GM19395 (cell line): ENCODE measurements around the gene PFKFB2.

Source experiments
- ATAC-seq: cut with Tn5 transposase; IDR thresholded peaks from one replicate; pipeline ENCODE4 v1.9.1; 2021; ENCODE audit warnings: mild to moderate bottlenecking, moderate library complexity; ENCODE audit not compliant: unreplicated experiment

Gene PFKFB2

DNA sequence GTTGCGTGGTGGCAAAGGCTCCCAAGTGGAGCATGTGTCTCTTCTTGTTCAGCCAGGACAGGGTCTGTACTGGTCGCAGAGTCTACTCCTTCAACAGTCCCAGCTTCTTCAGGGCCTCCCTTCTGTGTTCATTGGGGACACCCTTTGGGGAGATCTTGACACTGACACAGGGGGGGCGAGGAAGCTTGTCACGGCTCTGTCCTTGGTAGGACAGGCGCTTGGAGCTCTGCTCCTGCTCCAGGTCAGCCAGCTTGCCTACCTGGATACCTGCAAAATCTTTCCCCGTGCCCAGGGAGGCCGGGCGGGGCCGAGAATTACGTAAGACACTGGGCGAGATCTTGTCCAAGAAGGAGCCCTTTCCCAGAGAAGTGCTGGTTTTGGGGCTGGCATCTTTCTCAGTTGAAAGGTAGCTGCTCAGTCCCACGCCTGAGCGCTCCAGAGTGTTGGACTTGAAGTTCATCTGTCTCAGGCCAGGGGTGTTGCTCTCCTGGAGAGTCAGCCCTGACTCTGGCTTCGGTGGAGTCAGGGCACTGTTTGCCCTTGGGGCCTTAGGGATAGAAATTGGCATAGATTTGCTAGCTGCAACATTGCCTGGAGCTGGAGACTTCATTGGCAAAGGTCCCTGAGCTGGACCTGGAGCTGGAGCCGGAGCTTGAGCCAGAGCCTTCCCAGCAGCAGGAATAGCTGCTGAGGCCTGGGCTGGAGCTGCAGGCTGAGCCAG, 31.0 kb upstream of the PFKFB2 start:
- no peak for ATAC-seq

DNA sequence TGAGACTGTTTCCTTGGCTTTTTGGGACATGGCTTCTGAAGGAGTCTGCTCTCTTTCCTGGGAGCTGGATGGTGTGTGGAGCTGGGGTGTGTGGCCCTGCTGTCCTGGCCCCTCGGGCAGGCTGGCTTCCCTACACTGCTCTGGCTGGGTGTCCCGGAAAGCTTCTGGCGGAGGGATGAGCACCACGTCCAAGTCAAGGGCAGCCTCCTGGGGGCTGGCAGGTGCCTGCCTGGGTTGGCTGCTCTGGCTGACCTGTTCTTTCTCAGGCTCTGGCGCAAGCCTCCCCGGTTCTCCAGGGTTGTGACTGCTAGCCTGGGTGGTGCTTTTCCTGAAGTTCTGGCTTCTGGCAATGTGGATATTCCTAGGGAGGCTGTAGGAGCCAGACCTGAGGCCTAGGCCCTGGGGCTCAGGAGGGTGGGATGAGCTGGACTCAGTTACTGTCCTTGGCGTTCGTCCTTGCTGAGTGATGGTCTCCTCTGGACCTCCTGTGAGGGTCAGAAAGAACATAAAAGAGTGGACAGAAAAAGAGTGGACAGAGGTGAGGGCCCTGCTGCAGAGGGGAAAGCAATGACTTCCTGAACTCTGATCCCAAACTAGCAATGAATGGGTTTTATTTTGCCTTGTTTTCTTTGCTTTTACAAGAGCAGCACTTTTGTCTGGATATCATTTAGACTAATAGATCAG, 29.9 kb upstream of the PFKFB2 start:
- no peak for ATAC-seq

DNA sequence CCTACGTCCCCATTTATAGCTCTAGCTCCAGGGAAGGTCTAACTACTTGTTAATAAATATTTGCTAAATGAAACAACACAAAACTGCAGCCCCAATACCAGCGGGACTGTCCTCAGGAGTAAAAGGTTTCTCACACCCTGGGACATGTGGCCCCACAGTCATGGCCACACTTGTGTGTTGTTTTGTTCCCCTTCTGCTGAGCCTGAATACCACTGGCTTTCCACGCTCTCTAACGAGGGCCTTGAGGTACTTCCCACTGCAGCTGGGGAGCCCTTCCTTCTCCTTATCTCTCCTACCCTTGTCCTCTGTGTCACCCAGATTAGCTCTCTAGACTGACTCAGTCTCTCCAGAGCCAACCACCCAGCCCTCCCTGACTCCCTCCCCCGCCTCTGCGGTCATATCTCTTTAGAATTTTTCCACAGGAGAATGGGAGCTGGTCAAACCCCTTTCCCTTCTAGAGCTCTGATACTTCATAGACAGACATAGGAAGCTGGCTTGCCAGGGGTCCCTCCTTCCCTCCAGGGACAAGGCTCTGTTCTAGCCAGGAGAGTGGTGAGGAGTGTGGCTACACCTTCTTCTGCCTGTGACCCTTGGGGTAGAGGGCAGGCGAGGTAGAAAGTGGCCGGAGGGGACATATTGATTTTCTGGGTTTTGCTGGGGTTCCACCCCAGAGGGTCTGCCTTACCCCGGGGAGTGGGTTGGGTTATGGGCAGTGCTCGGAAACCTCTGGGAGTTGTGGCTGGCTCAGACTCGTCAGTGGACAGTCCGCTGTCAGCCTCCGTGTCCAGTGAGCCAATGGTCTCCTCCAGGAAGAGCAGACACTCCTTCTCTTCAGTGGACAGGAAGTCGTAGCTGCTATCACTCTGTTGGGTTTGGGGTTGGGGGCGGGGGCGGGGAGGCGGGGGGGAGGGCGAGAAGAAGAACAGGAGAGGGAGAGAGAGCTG, 28.6 kb upstream of the PFKFB2 start:
- ATAC-seq, result no peak

DNA sequence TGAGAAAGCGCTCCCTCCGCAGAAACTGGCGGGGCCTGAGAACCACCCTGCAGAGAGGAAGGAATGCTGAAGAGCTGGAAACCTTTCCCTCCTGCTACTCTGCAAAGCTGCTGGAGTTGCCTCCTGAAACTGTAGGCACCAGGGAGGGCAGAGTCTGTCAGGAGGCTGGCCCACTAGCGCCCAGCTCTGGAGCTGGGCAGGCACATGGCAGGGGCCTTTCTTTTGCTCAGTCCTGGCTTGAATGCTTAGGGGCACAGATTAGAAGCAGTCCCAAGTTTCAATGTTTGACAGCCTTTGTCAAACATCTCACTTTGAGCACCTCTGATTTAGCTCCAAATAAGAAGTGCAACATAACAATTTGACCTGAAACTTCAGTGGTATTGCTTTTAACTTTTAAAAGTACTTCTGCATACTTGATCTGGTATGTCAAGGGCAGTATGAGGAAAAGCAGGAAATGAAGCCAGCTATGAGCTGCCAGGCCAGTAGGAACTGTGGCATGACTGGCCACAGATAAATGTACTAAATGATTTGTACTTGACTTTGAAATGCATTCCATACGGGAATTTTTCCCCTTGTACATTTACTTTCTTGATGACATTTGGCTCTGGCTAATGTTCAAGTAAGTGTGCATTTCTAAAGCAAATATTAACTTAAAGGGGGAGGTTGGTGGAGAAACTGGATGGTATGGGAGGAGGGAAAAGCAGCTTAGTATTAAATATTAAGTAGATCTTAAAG, 27.8 kb upstream of the PFKFB2 start:
- no peak for ATAC-seq

DNA sequence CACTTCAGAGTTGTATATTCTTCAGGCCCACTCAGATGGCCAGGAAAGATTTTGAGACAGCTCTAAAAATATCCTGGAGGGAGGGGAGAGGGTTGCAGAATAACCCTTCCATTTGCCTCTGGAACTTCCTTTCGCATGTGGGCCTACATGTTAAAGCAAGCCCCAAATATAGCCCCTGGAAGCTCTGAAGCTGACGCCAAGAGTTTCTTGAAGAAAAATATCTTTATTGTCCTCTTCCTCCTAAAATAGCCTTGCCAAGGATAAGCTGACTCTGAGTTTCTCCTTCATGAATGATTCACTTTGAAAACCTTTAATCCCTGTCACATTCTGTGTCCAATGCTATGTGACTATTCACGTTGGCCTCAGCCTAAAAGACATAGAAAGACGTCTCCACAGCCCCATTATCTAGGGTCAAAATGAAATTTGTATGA, 27.0 kb upstream of the PFKFB2 start:
- no peak for ATAC-seq

DNA sequence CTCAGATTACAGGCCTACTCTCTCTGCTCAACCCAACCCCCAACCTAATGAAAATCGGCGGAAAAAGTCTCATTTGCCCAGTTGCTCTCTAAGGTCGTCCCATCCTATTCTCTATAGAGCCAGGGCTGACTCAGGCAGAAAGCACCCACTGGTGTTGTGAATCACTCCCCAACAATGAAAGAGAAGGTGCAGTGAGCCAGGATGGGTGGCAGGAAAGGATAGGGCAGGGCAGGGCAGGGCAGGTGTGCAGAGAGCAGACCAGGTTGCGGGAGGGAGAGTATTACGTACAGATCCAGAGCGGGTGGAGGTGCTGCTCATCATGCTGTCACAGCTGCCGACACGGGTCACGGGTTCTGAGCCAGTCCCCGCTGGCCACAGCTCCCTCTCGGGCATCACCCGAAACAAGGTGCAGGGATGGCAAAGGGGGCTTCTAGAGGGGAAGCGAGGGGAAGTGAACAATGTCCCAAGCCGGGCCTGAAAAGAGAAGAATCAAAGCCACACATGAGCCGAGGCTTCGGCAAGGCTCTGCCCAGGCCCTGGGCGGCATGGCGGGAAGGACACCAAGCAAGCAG, 25.8 kb upstream of the PFKFB2 start:
- no peak for ATAC-seq

DNA sequence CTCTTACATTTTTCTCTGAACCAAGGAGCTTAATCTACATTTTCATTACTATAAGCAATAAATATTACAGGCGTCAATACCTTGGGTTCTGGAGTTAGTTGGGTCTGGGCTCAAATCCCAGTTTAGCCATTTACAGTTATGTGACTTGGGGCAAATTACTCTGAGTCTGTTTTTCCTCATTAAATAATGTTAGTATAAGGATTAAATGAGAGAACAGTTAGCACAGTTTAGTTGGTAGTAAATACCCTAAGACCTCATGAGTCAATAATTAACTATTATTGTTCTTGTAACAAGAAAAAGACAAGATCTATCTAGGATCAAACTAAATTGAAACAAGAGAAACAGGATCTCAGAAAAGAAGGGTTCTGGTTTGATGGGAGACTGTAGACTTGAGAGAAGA, 25.2 kb upstream of the PFKFB2 start:
- no peak for ATAC-seq

DNA sequence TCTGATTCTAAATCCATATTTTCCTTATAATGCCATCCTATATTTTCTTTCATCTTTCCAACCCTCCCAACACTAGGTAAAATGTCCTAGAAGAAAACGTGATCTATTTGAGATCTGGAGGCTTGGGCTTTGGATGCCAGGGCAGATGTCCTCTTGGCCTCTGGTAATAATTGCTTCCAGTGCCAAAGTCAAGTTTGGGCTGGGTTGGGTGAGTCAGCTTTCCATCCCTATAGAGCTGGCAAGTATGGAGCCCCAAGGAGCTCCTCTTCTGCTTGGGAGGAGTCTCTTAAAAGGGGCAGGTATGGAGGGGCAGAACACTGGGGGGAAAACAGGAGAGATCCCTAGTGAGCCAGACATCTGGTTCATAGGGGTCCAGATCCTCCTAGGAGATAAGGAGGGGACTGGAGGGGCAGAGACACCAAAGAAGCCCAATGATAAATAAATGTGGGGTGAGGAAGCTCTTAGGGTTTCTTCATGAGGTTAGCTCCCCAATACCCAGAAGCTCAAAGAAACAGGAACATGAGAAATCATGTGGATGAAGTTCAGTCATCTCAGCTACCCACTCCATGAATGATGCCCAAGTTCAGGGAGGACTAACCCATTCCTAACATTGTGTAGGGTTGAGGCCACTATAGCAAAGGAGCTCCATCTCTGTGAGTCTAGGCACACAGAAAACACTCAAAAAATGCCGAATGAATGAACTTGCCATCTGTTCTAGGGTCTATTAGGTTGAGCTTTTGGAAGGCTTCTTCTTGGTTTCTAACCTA, 24.0 kb upstream of the PFKFB2 start:
- no peak for ATAC-seq

DNA sequence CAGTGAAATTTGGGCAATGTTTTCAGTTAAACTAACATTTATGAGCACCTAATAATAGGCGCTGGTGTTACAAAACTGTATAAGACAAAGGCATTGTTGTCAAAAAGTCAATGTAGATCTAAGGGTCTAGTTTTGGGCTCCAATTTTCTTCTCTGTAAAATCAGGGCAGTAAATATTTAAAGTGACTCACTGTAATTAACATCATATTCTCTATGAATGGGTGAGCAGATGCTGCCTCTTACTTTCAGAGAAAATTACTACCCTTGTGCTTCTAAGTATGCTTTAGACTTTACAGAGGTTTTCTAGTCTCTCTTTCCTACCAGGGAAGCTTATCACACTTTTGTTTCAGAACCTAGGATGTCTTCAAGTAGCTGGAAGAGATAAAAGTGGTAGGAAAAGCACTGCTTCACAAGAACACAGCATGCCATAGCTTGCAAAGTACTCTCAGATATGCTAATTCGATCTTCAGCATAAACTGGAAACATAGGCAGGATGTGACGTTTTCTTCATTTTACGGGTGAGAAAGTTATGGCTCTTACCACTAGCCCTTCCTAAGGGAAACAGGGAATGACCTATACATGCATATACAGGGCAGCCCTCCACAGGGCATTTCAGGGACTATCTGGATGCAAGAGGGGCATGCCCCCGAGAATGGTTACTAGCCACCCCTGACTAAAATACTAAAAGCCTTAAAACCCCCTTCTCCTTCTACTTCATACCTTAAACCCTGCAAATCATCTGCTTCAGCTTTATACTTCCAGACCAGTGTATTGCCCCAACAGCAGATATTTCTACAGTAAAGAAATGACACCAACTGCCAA, 23.2 kb upstream of the PFKFB2 start:
- no peak for ATAC-seq

DNA sequence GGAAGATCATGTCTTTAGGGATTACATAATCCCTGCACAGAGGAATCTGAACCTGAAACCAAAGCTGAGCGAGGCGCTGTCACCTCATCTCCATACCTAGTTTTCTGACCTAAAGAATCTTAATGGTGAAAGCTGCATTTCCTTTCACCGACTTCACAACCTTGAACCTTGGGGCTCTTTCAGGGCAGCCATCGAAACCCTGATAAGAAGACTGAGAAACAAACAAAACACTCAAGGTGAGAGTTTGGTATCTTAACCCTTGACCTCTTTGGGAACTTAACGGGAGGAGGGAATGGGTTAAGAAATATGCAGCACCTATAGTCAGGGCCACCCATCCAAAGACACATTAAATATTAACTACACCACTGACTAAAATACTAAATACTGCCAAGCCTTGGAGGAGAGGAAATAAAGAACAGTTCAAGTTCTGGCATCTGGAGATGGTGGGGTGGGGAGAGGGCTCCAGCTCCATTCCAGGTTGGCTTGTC, 22.5 kb upstream of the PFKFB2 start:
- no peak for ATAC-seq

DNA sequence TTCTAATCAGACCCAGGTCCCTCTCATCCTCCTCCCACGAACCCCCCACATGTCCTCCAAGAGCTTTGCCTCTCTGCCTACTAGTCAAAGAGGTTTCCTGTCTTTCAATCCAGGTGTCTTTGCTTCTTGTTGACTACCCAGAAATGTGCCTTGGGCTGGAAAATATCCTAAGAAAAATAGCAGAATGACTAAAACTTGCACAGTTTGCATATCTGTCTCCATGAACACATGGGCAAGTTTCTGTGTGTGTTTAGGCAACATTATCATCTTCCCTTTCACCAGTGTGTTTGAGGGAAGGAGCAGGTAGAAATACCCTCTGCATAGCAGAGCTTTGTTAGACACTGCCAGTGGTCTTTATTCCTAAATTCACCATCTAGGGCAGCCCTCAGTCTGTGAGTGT, 22.1 kb upstream of the PFKFB2 start:
- no peak for ATAC-seq

DNA sequence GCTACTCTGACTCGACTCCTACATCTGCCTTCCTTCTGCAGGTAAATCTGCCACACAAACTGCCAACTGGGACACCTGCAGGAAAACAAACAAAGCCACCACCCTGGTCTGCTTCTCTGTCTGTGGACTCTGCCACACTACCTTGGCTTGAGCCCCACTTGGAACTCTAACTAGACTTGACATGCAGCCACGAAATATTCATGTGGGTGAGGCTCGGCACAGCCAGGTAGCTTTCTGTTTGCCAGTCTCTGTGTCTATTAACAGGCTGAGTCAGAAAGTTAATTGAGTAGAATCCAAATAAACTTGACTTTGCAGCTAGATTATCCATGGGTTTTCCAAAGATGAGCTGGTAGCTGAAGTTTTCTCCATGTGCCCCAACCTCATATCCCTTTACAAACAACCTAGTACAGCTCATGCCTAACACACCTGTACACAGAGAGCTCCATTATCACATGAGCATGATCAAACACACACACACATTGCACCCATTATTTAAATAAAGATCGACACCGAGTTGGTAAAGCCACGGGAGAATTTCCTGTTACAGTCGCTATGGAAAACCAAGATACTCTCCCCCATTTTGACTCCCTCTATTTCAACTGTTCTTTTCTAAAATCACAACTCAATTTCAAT, 21.3 kb upstream of the PFKFB2 start:
- ATAC-seq, result no peak

DNA sequence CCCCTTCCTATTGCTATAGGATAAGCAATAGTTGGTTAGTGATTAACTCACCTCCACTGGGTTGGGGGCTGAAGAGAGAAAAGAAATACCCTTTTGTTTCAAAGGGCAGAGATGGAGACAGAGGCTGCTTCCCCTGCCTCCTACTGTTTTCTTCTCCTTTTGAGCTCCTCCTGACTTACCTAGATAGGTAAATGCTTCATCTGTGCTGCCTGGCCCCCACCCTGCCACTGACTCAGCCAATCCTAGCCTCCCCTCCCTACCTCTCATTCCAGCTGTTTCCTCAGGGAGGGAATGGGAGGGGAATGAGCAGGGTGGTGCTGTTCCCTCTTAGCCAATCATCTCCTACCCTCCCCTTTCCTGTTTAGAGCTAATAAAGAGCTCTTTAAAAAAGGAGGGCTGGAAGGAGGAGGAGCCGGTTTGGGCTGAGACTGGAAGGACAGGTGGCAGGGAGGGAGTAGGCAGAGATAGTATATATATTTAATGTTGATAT, 20.5 kb upstream of the PFKFB2 start, which contains the start of gene C1orf116:
Gene C1orf116, minus strand, starts transcription at position 229 of the 490 bp plus-strand sequence. CDS start 5,158 bp downstream, outside the sequence.
- no peak for ATAC-seq

DNA sequence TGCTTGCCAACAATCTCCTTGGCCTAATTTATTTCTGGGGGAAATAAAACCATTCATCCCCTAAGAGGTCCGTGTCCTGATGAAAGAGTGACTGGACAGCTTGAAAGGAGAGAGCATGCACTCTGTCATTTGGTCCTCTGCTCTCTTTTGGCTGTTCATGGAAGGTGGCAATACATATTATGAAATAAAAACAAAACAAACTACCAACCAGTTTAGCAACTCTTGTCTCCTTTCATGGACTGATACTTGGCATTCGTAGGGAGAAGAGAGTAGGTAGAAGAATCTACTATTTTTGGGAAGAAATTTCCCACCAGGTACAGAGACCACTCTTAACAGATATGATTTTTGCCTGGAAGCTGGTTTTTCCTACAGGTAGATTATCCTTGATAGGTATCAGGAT, 19.8 kb upstream of the PFKFB2 start:
- ATAC-seq, result no peak

DNA sequence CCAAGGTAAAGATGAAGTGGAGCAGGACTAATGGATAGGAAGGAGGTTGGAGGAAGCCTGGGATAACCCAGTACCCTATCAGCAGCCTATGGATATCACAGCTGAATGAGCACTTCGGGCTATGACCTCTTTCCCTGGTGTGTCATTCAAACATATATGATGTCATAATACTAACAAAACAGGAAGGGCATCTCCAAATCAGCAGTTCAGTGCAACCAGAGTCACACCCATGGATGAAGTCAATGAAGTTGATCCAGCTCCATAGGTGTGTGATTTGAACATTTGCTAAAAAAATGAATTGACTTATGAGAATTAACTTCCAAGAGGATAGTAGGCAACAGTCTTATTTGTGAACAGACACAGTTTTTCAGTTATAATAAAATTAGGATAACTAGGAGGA, 18.9 kb upstream of the PFKFB2 start:
- no peak for ATAC-seq

DNA sequence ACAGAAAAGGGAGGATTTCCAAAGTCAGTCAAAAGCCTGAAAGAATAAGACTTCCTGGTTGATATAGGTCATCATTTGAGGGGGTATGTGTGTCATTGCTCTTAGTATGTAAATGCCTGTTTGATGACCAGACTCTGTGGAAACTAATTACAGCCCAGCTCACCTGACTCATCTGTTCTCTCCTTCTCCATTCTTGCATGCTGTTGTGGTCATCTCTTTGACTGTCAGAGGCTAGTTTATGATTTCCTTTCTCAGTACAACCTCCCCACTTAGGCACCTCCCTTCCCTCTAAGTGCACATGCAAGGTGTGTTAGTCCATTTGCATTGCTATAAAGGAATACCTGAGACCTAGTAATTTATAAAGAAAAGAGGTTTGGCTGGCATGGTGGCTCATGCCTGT, 18.1 kb upstream of the PFKFB2 start:
- no peak for ATAC-seq

DNA sequence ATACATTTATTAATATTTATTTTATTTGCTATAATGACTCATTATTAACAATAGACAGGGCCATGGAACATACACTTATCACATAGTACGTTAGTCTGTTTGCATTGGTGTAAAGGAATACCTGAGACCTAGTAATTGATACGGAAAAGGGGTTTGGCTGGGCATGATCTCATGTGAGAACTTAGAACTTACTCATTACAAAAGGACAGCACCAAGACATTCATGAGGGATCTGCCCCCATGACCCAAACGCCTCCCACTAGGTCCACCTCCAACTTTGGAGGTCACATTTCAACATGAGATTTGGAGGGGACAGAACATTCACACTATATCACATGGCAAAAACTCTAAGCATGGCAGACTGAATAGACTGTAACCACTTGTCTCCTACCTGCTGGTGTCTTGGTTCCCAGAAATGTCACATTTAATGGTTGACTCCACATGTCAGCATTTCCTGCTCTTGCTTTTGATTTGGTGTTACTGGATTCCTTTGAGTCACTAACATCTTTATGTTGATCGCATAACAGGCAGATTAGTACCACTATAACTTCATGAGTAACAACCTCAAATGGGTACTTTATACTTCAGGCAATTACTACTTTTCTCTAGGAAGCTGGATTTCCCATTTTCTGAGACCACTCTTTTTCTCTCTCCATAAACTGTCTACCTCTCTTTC, 17.1 kb upstream of the PFKFB2 start:
- no peak for ATAC-seq
